ENCODE results near the gene KCNJ6.

The KCNJ6 gene

DNA sequence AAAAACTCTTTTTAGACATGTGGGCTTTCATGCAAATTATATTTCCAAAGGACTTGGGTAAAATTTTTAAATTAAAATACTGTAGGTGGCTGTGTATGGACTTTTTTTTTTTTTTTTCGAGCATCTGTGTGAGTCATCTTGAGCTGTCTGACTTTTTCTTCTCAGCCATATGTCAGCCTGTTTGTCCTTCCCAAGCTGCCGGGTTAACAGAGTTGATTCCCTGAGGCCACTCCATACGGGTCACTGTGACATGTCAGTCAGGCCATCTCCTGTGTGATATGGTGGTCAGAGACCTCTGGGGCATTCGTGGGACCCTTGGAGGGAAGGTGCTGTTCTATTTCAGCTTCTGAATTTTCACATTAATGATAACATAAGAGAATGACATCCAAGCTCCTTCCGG lies 148.3 kb downstream of the KCNJ6 start:
- TF ChIP-seq BACH2 (CRISPR knock-in tag; IDR thresholded peaks at IDR 0.05; ENCODE audit: borderline replicate concordance) (no peak), TOX (CRISPR knock-in tag; IDR thresholded peaks at IDR 0.05; ENCODE audit: borderline replicate concordance) (no peak), ZFP3 (CRISPR knock-in tag; IDR thresholded peaks at IDR 0.05) (no peak), GLIS3 (CRISPR knock-in tag; IDR thresholded peaks at IDR 0.05) (no peak), ZNF8 (CRISPR knock-in tag; IDR thresholded peaks at IDR 0.05) (no peak), ISL1 (CRISPR knock-in tag; IDR thresholded peaks at IDR 0.05) (no peak), ZNF565 (CRISPR knock-in tag; conservative IDR thresholded peaks at IDR 0.05; ENCODE audit: low read depth) (no peak), ZC3H10 (CRISPR knock-in tag; IDR thresholded peaks at IDR 0.05) (no peak), ZFP30 (CRISPR knock-in tag; IDR thresholded peaks at IDR 0.05) (no peak), ARNTL (CRISPR knock-in tag; IDR thresholded peaks at IDR 0.05; ENCODE audit: borderline replicate concordance, low read depth) (no peak)
- TF ChIP-seq, protein P1, sequence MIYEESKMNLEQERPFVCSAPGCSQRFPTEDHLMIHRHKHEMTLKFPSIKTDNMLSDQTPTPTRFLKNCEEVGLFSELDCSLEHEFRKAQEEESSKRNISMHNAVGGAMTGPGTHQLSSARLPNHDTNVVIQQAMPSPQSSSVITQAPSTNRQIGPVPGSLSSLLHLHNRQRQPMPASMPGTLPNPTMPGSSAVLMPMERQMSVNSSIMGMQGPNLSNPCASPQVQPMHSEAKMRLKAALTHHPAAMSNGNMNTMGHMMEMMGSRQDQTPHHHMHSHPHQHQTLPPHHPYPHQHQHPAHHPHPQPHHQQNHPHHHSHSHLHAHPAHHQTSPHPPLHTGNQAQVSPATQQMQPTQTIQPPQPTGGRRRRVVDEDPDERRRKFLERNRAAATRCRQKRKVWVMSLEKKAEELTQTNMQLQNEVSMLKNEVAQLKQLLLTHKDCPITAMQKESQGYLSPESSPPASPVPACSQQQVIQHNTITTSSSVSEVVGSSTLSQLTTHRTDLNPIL (CRISPR knock-in tag; IDR thresholded peaks at IDR 0.05; ENCODE audit: low read depth): no peak
- TF ChIP-seq, protein P2, sequence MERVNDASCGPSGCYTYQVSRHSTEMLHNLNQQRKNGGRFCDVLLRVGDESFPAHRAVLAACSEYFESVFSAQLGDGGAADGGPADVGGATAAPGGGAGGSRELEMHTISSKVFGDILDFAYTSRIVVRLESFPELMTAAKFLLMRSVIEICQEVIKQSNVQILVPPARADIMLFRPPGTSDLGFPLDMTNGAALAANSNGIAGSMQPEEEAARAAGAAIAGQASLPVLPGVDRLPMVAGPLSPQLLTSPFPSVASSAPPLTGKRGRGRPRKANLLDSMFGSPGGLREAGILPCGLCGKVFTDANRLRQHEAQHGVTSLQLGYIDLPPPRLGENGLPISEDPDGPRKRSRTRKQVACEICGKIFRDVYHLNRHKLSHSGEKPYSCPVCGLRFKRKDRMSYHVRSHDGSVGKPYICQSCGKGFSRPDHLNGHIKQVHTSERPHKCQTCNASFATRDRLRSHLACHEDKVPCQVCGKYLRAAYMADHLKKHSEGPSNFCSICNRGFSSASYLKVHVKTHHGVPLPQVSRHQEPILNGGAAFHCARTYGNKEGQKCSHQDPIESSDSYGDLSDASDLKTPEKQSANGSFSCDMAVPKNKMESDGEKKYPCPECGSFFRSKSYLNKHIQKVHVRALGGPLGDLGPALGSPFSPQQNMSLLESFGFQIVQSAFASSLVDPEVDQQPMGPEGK (CRISPR knock-in tag; IDR thresholded peaks at IDR 0.05; ENCODE audit: borderline replicate concordance): no peak
- TF ChIP-seq, protein P3, sequence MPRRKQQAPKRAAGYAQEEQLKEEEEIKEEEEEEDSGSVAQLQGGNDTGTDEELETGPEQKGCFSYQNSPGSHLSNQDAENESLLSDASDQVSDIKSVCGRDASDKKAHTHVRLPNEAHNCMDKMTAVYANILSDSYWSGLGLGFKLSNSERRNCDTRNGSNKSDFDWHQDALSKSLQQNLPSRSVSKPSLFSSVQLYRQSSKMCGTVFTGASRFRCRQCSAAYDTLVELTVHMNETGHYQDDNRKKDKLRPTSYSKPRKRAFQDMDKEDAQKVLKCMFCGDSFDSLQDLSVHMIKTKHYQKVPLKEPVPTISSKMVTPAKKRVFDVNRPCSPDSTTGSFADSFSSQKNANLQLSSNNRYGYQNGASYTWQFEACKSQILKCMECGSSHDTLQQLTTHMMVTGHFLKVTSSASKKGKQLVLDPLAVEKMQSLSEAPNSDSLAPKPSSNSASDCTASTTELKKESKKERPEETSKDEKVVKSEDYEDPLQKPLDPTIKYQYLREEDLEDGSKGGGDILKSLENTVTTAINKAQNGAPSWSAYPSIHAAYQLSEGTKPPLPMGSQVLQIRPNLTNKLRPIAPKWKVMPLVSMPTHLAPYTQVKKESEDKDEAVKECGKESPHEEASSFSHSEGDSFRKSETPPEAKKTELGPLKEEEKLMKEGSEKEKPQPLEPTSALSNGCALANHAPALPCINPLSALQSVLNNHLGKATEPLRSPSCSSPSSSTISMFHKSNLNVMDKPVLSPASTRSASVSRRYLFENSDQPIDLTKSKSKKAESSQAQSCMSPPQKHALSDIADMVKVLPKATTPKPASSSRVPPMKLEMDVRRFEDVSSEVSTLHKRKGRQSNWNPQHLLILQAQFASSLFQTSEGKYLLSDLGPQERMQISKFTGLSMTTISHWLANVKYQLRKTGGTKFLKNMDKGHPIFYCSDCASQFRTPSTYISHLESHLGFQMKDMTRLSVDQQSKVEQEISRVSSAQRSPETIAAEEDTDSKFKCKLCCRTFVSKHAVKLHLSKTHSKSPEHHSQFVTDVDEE (CRISPR knock-in tag; IDR thresholded peaks at IDR 0.05): no peak
- TF ChIP-seq, protein P4, sequence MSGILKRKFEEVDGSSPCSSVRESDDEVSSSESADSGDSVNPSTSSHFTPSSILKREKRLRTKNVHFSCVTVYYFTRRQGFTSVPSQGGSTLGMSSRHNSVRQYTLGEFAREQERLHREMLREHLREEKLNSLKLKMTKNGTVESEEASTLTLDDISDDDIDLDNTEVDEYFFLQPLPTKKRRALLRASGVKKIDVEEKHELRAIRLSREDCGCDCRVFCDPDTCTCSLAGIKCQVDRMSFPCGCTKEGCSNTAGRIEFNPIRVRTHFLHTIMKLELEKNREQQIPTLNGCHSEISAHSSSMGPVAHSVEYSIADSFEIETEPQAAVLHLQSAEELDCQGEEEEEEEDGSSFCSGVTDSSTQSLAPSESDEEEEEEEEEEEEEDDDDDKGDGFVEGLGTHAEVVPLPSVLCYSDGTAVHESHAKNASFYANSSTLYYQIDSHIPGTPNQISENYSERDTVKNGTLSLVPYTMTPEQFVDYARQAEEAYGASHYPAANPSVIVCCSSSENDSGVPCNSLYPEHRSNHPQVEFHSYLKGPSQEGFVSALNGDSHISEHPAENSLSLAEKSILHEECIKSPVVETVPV (CRISPR knock-in tag; IDR thresholded peaks at IDR 0.05): no peak
- ATAC-seq: no peak

DNA sequence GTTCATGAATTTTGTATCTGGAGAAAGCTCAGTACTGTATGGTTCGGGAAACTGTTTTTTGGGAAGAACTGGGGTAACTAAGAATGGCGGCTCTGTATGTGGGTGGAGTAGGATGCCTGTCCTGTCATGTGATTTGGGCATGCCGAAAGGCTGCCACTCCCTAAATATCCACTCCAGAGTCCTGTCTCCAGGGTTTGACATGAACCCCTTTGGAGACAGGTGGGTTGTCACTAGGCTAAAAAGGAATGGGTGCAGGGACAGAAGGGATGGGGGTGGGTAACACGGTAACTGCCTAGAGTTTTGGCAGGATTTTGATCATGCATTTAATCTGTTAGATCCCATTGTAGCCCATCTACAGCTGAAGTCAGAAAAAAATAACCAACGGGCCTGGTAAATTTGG lies 150.1 kb downstream of the KCNJ6 start:
- no peak for ATAC-seq

More for the DNA sequence above, 150.1 kb downstream of the KCNJ6 start:
- no peak for TF ChIP-seq BACH2 (CRISPR knock-in tag; IDR thresholded peaks at IDR 0.05; ENCODE audit: borderline replicate concordance)
- no peak for TF ChIP-seq ZFP3 (CRISPR knock-in tag; IDR thresholded peaks at IDR 0.05)
- TF ChIP-seq ZFP30 (CRISPR knock-in tag; IDR thresholded peaks at IDR 0.05): no peak
- TF ChIP-seq SNAI2 (CRISPR knock-in tag; IDR thresholded peaks at IDR 0.05): no peak
- no peak for TF ChIP-seq ESRRG (CRISPR knock-in tag; IDR thresholded peaks at IDR 0.05)
- TF ChIP-seq TOX (CRISPR knock-in tag; IDR thresholded peaks at IDR 0.05; ENCODE audit: borderline replicate concordance): no peak
- TF ChIP-seq, protein P2 (CRISPR knock-in tag; IDR thresholded peaks at IDR 0.05; ENCODE audit: borderline replicate concordance): no peak
- no peak for TF ChIP-seq PPARA (CRISPR knock-in tag; IDR thresholded peaks at IDR 0.05; ENCODE audit: borderline replicate concordance)
- TF ChIP-seq RARB (CRISPR knock-in tag; IDR thresholded peaks at IDR 0.05): no peak
- no peak for TF ChIP-seq OSR1 (CRISPR knock-in tag; IDR thresholded peaks at IDR 0.05)
- no peak for TF ChIP-seq GLIS3 (CRISPR knock-in tag; IDR thresholded peaks at IDR 0.05)
- TF ChIP-seq, protein P5, sequence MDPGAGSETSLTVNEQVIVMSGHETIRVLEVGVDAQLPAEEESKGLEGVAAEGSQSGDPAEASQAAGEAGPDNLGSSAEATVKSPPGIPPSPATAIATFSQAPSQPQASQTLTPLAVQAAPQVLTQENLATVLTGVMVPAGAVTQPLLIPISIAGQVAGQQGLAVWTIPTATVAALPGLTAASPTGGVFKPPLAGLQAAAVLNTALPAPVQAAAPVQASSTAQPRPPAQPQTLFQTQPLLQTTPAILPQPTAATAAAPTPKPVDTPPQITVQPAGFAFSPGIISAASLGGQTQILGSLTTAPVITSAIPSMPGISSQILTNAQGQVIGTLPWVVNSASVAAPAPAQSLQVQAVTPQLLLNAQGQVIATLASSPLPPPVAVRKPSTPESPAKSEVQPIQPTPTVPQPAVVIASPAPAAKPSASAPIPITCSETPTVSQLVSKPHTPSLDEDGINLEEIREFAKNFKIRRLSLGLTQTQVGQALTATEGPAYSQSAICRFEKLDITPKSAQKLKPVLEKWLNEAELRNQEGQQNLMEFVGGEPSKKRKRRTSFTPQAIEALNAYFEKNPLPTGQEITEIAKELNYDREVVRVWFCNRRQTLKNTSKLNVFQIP (CRISPR knock-in tag; IDR thresholded peaks at IDR 0.05; ENCODE audit: borderline replicate concordance, low read depth): no peak
- TF ChIP-seq ZC3H10 (CRISPR knock-in tag; IDR thresholded peaks at IDR 0.05): no peak
- no peak for TF ChIP-seq ARNTL (CRISPR knock-in tag; IDR thresholded peaks at IDR 0.05; ENCODE audit: borderline replicate concordance, low read depth)

All from SK-N-SH treated with all-trans-retinoic acid at 6 μM for 48 hours (cell line).